DND-41 (cell line): ENCODE measurements around the gene RAB20.

Experiments
- ATAC-seq: fragments of 200-7000 bp; cut with Tn5 transposase; 3 replicates; pipeline ENCODE4 v1.9.1; 2021; ENCODE audit warnings: low read depth; ENCODE audit not compliant: insufficient read depth
- DNase-seq: peaks from one replicate; pipeline ENCODE4 v3.0.0-alpha.2; 2020
- H2AFZ ChIP-seq: 2 replicates; pipeline ENCODE4 v1.6.0; 2012; ENCODE audit warnings: low read depth, low read length
- H3K27ac ChIP-seq: 2 replicates; pipeline ENCODE4 v1.5.1; 2012; ENCODE audit warnings: low read length, inconsistent platforms
- H3K27me3 ChIP-seq: fragments of 200-600 bp; sonication (generic); 2 replicates; pipeline ENCODE4 v1.6.0; 2012; ENCODE audit warnings: low read length, mild to moderate bottlenecking, inconsistent platforms; ENCODE audit not compliant: insufficient read depth, poor library complexity
- H3K36me3 ChIP-seq: 2 replicates; pipeline ENCODE4 v1.5.1; 2012; ENCODE audit warnings: low read length, inconsistent platforms; ENCODE audit not compliant: insufficient read depth
- H3K4me1 ChIP-seq: 2 replicates; pipeline ENCODE4 v1.5.1; 2012; ENCODE audit warnings: mild to moderate bottlenecking, low read length; ENCODE audit not compliant: insufficient read depth
- H3K4me2 ChIP-seq: 2 replicates; pipeline ENCODE4 v1.6.0; 2012; ENCODE audit warnings: mild to moderate bottlenecking, moderate library complexity, low read length, inconsistent platforms; ENCODE audit not compliant: insufficient read depth
- H3K4me3 ChIP-seq, 2 experiments: fragments of 200-600 bp in 1 of 2; shearing (Covaris generic) in 1 of 2; 2 replicates each; pipeline ENCODE4 v1.5.1; 2012 to 2016; ENCODE audit warnings: inconsistent platforms in 2 of 2, low read length in 2 of 2, mild to moderate bottlenecking in 2 of 2, low read depth in 1 of 2, moderate library complexity in 1 of 2
- H3K79me2 ChIP-seq: 2 replicates; pipeline ENCODE4 v1.6.0; 2012; ENCODE audit warnings: low read length, inconsistent platforms; ENCODE audit not compliant: insufficient read depth
- H3K9ac ChIP-seq: 2 replicates; pipeline ENCODE4 v1.6.0; 2012; ENCODE audit warnings: low read depth, mild to moderate bottlenecking, inconsistent platforms, low read length, moderate library complexity
- H3K9me3 ChIP-seq: 2 replicates; pipeline ENCODE4 v1.5.1; 2012; ENCODE audit warnings: low read length, moderate library complexity, mild to moderate bottlenecking, inconsistent platforms; ENCODE audit not compliant: insufficient read depth, severe bottlenecking
- H4K20me1 ChIP-seq: 2 replicates; pipeline ENCODE4 v1.6.0; 2012; ENCODE audit warnings: low read length; ENCODE audit not compliant: insufficient read depth
- EZH2 ChIP-seq: IDR thresholded peaks from 3 replicates; pipeline ENCODE4 v1.6.1; 2012; ENCODE audit warnings: borderline replicate concordance, low read depth, mild to moderate bottlenecking, moderate library complexity, low read length, inconsistent platforms; ENCODE audit not compliant: severe bottlenecking
- TF ChIP-seq, protein P1 (sequence below): IDR thresholded peaks from 2 replicates; pipeline ENCODE4 v1.5.1; 2012; ENCODE audit warnings: borderline replicate concordance, low read length, moderate library complexity, mild to moderate bottlenecking; ENCODE audit not compliant: poor library complexity, severe bottlenecking; ENCODE audit errors: extremely low read depth

The RAB20 gene

GRCh38 chr13:110542169-110542796 is 19.2 kb downstream of the RAB20 start:
- H3K27me3 ChIP-seq = no peaks in the 10 kb centered on the region
- H3K79me2 ChIP-seq = no peaks in the 10 kb centered on the region
- no peak overlapping the region for H3K27ac ChIP-seq
- H3K4me1 ChIP-seq = no peaks in the 10 kb centered on the region
- no peaks in the 10 kb centered on the region for H3K36me3 ChIP-seq
- peaks cover 3% of the 10 kb centered on the region; the same call in 1 of the 2 replicates for H4K20me1 ChIP-seq
- no peak overlapping the region for H3K4me3 ChIP-seq
- DNase-seq = no peak
- no peak for ATAC-seq
- TF ChIP-seq, protein P1, sequence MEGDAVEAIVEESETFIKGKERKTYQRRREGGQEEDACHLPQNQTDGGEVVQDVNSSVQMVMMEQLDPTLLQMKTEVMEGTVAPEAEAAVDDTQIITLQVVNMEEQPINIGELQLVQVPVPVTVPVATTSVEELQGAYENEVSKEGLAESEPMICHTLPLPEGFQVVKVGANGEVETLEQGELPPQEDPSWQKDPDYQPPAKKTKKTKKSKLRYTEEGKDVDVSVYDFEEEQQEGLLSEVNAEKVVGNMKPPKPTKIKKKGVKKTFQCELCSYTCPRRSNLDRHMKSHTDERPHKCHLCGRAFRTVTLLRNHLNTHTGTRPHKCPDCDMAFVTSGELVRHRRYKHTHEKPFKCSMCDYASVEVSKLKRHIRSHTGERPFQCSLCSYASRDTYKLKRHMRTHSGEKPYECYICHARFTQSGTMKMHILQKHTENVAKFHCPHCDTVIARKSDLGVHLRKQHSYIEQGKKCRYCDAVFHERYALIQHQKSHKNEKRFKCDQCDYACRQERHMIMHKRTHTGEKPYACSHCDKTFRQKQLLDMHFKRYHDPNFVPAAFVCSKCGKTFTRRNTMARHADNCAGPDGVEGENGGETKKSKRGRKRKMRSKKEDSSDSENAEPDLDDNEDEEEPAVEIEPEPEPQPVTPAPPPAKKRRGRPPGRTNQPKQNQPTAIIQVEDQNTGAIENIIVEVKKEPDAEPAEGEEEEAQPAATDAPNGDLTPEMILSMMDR = no peak
- no peak for TF ChIP-seq EZH2
- no peaks in the 10 kb centered on the region for H3K9me3 ChIP-seq
- no peak overlapping the region for H3K4me2 ChIP-seq
- H3K9ac ChIP-seq = no peak overlapping the region
- H2AFZ ChIP-seq = no peak overlapping the region

- H3K9ac ChIP-seq = no peak overlapping the region
Observed at GRCh38 chr13:110541526-110541920, 20.0 kb downstream of the RAB20 start.

GRCh38 chr13:110540871-110541525 is 20.5 kb downstream of the RAB20 start:
- no peak overlapping the region for H3K27ac ChIP-seq
- H3K9ac ChIP-seq = no peak overlapping the region
- no peak for ATAC-seq

More at GRCh38 chr13:110541526-110541920, 20.0 kb downstream of the RAB20 start:
- H2AFZ ChIP-seq = no peak overlapping the region
- H3K4me3 ChIP-seq = no peak overlapping the region
- H3K4me2 ChIP-seq = no peak overlapping the region
- no peaks in the 10 kb centered on the region for H3K4me1 ChIP-seq
- TF ChIP-seq EZH2 = no peak
- TF ChIP-seq, protein P1 = no peak
- no peak for DNase-seq
- H3K79me2 ChIP-seq = no peaks in the 10 kb centered on the region
- no peak for ATAC-seq
- H3K36me3 ChIP-seq = no peaks in the 10 kb centered on the region
- H3K27me3 ChIP-seq = no peaks in the 10 kb centered on the region
- H3K27ac ChIP-seq = no peak overlapping the region
- no peaks in the 10 kb centered on the region for H3K9me3 ChIP-seq
- H4K20me1 ChIP-seq = peaks cover 3% of the 10 kb centered on the region; the same call in 1 of the 2 replicates

More at GRCh38 chr13:110540871-110541525, 20.5 kb downstream of the RAB20 start:
- Histone ChIP-seq H3K4me1 (no peaks in the 10 kb centered on the region), H3K36me3 (no peaks in the 10 kb centered on the region), H4K20me1 (peaks cover 3% of the 10 kb centered on the region; the same call in 1 of the 2 replicates), H2AFZ (no peak overlapping the region), H3K4me3 (no peak overlapping the region), H3K79me2 (no peaks in the 10 kb centered on the region), H3K27me3 (no peaks in the 10 kb centered on the region), H3K9me3 (no peaks in the 10 kb centered on the region), H3K4me2 (no peak overlapping the region)
- TF ChIP-seq EZH2 = no peak
- TF ChIP-seq, protein P1 = no peak
- no peak for DNase-seq
